ENCODE results near the gene CLIC5.

- TF ChIP-seq, protein P1, sequence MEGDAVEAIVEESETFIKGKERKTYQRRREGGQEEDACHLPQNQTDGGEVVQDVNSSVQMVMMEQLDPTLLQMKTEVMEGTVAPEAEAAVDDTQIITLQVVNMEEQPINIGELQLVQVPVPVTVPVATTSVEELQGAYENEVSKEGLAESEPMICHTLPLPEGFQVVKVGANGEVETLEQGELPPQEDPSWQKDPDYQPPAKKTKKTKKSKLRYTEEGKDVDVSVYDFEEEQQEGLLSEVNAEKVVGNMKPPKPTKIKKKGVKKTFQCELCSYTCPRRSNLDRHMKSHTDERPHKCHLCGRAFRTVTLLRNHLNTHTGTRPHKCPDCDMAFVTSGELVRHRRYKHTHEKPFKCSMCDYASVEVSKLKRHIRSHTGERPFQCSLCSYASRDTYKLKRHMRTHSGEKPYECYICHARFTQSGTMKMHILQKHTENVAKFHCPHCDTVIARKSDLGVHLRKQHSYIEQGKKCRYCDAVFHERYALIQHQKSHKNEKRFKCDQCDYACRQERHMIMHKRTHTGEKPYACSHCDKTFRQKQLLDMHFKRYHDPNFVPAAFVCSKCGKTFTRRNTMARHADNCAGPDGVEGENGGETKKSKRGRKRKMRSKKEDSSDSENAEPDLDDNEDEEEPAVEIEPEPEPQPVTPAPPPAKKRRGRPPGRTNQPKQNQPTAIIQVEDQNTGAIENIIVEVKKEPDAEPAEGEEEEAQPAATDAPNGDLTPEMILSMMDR (IDR thresholded peaks at IDR 0.05; ENCODE audit: low read length) = no peak
- no peak for TF ChIP-seq EZH2 (IDR thresholded peaks at IDR 0.05; ENCODE audit: borderline replicate concordance, low read length)
These were observed 178.0 kb downstream of the CLIC5 start for GRCh38 chr6:45837541-45838200.
